GM18868 (cell line): Measurements from ENCODE around the gene NOB1.
"Not testable (repeated sequence)": the region's sequence is repeated elsewhere in the genome, so short reads cannot be mapped to it uniquely, and the experiment has no call there.

Experiments used
- ATAC-seq: cut with Tn5 transposase; IDR thresholded peaks from one replicate; pipeline ENCODE4 v1.9.1; 2021; ENCODE audit warnings: mild to moderate bottlenecking, moderate library complexity; ENCODE audit not compliant: unreplicated experiment

Gene NOB1

GRCh38 chr16:69761983-69762813 is 7.5 kb upstream of the NOB1 start, which contains the start of gene WWP2:
WWP2 (plus strand) TSS chr16:69762332; CDS start chr16:69787011, 24,679 bp downstream.
- ATAC-seq = peak; percentile 80

- not testable (repeated sequence) for ATAC-seq
Observed at GRCh38 chr16:69757375-69757774, 2.6 kb upstream of the NOB1 start.

DNA sequence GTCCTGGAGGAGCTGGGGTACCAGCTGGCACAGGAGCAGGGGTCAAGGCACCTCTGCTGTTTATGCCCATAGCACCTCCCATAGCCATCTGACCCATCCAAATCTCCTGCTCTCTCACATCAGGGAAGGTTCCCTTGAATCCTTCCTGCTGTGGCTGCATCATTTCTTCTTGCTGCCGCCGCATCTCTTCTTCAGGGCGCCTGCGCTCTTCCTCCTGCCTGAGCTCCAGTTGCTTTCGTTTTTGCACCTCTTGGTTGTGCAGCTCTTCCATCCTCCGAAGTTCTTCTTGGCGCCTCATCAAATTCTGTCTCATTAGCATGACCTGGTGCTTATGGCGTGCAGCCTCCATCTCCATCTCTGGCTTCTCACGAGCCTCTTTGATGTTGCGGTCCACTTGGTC is 2.0 kb upstream of the NOB1 start:
- ATAC-seq = no peak

DNA sequence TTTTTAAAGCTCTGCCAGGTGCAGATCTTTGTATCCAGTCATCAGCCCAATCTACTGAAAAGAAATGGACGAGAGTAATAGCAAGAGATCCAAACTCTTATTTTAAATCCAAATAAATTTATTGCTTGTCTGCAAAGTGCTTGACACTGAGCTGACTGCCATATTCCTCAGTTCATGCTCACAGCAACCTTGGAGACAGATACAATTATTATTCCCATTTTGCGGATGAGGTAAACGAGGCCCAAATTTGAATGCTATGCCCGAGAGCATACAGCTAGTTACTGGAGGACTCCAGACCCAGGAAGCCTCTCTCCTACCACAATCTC is 620 bp downstream of the NOB1 start:
- ATAC-seq = no peak

- ATAC-seq = no peak
Observed at GRCh38 chr16:69748694-69749345, 5.9 kb downstream of the NOB1 start.

- ATAC-seq = no peak
Observed at GRCh38 chr16:69747115-69747514, 7.6 kb downstream of the NOB1 start.

DNA sequence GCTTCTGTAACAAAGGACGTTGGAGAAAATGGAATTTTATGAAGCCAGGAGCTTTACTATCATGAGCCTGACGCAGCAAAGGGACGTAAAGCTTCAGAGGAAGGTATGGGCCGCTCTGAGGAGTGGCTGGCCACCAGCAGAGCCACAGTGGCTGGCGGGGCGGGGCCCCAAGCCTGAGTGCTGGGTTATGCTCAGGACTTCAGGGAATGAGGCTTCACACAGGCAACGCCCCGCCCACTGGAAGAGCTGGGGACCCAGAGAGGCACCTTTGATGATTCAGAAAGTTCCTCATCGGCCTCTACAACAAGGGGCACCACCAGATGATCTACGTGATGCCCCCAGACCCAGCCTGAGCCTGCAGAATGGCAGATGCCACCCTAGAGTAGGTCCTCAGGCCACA is 8.8 kb downstream of the NOB1 start:
- no peak for ATAC-seq

DNA sequence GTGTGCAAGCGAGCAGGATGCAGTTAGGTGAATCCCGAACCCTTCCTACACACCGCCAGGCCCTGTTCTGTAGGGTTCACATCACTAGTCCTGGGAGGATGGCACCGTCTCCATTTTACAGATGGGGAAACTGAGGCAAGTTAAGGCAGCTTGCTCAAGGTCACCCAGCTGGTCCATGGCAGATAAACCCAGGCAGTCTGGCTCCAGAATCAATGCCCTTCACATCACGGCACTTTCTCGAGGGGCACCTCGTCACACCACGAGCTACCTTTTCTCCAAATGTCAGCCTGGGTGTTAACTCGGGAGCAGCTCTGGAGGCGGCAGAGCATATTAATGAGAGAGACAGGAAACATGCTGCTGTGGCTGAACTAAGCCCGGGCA is 9.5 kb downstream of the NOB1 start:
- ATAC-seq = no peak

- ATAC-seq = no peak
Observed at GRCh38 chr16:69744363-69745231, 10.1 kb downstream of the NOB1 start.

DNA sequence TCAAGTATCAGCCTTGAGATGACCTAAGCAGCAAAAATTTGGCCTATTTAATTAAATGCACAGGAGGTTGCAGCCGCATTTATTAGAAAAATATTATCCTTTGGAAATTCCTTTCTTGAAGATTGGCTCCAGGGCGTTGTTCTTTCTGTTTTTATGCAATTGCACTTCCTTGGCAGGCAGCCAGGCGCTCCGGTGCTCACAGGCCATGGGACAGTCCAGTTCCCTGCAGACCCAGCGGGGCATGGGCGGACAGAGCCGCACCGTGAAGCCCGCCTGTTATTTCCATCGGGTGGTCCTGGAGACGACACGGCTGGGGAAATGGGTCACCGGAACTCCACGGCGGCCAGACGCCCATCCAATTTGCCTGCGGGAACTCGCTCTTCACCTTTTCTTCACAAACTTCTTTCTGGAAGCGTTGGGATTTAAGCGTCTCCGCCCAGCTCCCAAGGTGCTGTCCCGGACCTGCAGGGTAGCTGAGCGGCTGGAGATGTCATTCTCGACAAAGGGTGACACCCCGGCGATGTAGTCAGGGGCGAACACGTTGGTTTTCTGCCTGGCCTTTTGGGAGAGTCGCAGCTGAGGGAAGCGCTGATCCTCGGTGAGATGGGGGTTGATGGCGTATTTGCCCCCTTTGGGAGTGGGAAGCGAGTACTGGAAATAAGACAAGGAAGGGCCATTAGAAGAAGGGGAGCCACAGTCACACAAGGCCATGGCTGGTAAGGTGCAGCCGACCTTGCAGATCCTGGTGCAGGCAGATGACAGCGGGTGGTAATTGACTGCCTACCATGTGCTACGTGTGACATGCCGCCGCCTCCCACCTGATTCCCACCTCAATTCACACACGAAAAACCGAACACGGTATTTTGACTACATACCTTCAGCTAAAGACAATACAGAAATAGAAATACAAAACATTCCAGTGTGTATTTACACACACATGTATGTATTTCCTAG is 12.5 kb downstream of the NOB1 start:
- no peak for ATAC-seq

GRCh38 chr16:69741519-69741918 is 13.2 kb downstream of the NOB1 start:
- no peak for ATAC-seq

DNA sequence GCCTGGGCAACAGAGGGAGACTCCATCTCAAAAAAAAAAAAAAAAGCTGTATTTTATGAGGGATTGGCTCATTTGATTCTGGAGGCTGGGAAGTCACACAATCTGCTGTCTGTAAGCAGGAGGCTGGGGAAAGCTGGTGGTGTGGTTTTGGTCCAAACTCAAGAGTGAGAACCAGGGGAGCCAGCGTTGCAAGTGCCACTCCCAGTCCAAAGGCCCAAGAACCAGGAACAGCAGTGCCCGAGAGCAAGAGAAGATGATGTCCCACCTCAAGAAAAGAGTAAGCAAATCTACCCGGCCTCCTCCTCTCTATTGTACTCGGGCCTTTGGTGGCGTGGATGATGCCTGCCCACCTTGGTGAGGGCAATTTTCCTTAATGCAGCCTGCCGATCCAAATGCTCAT is 22.6 kb downstream of the NOB1 start:
- ATAC-seq = no peak

GRCh38 chr16:69731280-69731679 is 23.4 kb downstream of the NOB1 start:
- ATAC-seq = not testable (repeated sequence)

DNA sequence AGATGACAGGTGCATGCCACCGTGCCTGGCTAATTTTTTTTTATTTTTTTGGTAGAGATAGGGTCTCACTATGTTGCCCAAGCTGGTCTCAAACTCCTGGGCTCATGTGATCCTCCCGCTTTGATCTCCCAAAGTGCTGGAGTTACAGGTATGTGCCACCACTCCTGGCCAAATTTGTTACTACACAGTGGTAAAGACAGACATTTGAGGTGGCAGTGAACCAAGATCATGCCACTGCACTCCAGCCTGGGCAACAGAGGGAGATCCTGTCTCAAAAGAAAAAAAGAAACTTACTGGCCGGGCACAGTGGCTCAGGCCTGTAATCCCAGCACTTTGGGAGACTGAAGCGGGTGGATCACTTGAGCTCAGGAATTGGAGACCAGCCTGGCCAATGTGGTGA is 25.7 kb downstream of the NOB1 start:
- ATAC-seq = not testable (repeated sequence)

GRCh38 chr16:69727916-69728270 is 26.8 kb downstream of the NOB1 start:
- no peak for ATAC-seq

DNA sequence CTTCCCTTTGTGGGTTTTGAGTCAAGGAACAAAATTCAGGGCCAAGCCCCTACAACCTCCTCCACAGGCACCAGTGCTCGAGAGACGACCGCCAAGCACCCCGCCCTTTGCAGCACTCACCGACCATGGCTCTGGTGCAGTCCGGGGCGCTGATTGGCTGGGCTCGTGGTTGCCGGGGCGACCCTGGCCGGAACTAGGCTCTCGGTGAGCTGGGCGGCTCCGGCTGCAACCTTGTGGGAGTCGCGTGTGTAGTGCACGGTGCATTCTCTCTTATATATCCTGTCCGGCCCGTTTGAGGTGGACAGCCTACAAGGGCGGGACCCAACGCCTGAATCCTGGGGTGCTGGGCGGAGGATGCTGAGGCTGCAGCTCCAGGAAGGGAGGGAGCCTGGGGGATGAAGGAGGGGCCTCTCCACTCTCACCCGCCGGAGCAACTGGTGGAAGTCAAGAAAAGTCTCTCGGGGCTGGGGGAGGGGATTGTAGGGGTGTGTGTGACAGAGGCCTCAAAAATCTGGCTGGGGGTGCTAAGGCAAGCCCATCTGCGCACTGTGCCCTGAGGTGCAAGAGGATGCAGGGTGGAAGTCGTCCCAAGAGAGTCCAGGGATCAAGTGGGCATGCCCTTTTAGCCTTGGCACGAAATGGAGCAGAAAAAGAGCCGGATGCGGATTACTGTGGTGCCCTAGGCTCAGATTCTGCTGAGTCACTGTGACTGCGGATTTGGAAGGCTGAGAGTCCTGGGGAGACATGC is 28.2 kb downstream of the NOB1 start, which contains the start of gene NQO1:
Gene NQO1, minus strand, starts transcription at position 248 of the 748 bp plus-strand sequence. Its CDS starts 121 bp downstream, at position 127.
- ATAC-seq = peak; percentile 97

DNA sequence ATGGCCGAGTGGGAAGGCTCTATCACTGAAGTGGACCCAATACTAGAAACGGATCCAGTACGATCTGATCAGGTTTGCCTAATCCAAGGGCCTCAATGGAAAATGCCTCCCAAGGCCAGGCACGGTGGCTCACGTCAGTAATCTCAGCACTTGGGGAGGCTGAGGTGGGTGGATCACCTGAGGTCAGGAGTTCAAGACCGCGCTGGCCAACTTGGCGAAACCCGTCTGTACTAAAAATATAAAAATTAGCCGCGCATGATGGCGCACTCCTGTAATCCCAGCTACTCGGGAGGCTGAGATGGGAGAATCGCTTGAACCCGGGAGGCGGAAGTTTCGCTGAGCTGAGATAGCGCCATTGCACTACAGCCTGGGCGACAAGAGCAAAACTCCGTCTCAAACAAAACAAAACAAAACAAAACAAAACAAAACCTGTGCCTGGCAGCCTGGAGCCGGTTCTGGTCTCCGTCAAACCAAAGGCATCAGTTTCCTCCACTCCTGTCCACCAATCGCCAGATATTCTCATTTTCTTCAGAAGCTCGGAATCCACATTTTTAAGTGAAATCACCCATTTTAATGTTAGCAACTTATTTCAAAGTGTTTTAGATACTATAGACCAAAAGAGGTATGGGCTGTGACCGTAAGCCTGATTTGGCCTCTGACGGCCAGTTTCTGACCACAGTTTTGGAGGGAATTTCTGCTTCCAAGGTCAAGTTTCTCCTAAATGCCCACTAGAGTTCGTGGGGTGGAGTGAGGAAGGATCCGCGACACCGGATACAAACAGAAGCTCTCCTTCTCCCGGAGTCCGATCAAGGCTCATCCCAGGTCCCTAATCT is 29.0 kb downstream of the NOB1 start:
- ATAC-seq = no peak

- no peak for ATAC-seq
Observed at GRCh38 chr16:69724981-69725479, 29.7 kb downstream of the NOB1 start.
